DND-41 (cell line): ENCODE measurements around the gene IFNK.

Experiments
- EZH2 ChIP-seq: IDR thresholded peaks from 3 replicates; pipeline ENCODE4 v1.6.1; 2012; ENCODE audit warnings: borderline replicate concordance, low read depth, mild to moderate bottlenecking, moderate library complexity, low read length, inconsistent platforms; ENCODE audit not compliant: severe bottlenecking
- TF ChIP-seq, protein P1 (sequence below): IDR thresholded peaks from 2 replicates; pipeline ENCODE4 v1.5.1; 2012; ENCODE audit warnings: borderline replicate concordance, low read length, moderate library complexity, mild to moderate bottlenecking; ENCODE audit not compliant: poor library complexity, severe bottlenecking; ENCODE audit errors: extremely low read depth

DNA sequence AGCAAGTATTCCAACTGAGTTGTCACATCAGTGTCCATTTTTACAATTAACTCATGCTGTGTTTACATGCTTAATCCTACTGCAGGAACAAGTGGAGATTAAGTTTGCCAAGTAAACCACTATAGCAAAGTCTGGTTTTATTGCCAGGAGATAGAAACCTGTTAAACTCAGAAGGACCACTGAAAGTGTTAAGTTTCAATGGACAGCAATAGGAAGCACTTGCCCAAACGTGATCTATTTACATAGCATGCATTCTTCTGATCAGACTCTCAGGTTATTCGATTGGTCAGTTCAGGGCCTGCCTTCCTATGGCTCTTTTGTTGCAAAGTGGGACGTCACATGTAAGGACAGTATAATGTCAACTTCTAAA lies 28.0 kb upstream of the IFNK start:
- TF ChIP-seq, protein P1, sequence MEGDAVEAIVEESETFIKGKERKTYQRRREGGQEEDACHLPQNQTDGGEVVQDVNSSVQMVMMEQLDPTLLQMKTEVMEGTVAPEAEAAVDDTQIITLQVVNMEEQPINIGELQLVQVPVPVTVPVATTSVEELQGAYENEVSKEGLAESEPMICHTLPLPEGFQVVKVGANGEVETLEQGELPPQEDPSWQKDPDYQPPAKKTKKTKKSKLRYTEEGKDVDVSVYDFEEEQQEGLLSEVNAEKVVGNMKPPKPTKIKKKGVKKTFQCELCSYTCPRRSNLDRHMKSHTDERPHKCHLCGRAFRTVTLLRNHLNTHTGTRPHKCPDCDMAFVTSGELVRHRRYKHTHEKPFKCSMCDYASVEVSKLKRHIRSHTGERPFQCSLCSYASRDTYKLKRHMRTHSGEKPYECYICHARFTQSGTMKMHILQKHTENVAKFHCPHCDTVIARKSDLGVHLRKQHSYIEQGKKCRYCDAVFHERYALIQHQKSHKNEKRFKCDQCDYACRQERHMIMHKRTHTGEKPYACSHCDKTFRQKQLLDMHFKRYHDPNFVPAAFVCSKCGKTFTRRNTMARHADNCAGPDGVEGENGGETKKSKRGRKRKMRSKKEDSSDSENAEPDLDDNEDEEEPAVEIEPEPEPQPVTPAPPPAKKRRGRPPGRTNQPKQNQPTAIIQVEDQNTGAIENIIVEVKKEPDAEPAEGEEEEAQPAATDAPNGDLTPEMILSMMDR, result no peak
- TF ChIP-seq EZH2, result no peak
